PC-3 (cell line): ENCODE measurements around the gene RAB7A. TPM values are rescaled to one million over a fixed set of nuclear protein-coding genes. Genes with fewer than 3 reads are reported as not detected.

Experiments
- ATAC-seq: fragments of 200-7000 bp; cut with Tn5 transposase; 2 replicates; pipeline ENCODE4 v1.9.1; 2020; ENCODE audit warnings: mild to moderate bottlenecking, moderate library complexity
- BruUV-seq: library from RNA; stranded (reverse); fragments of 400-500 nt; replicated peaks from 2 replicates; lab custom pipeline; 2021; lab: Mats Ljungman, UMichigan
- CTCF ChIA-PET: fragments of 300-600 bp; sonication (Branson Sonifier 250); formaldehyde crosslinking; loops from one replicate; lab custom pipeline; 2022; ENCODE audit warnings: antibody characterized with exemption; lab: Charles Lee
- POLR2A ChIA-PET: fragments of 300-600 bp; sonication (Branson Sonifier 250); formaldehyde crosslinking; loops from one replicate; lab custom pipeline; 2022; ENCODE audit warnings: antibody characterized with exemption; ENCODE audit not compliant: unreplicated experiment; lab: Charles Lee
- DNase-seq: peaks from one replicate; pipeline ENCODE4 v3.0.0-alpha.2; 2015
- H2AFZ ChIP-seq: fragments of 300-600 bp; sonication (generic); 2 replicates; pipeline ENCODE4 v1.6.0; 2016; ENCODE audit warnings: antibody characterized with exemption, low read length
- H3F3A ChIP-seq: fragments of 300-600 bp; sonication (generic); one replicate; pipeline ENCODE4 v1.6.0; 2017; ENCODE audit warnings: antibody characterized with exemption, low read length, control low read depth, mild to moderate bottlenecking; ENCODE audit not compliant: unreplicated experiment
- H3K27ac ChIP-seq: fragments of 300-600 bp; sonication (generic); 2 replicates; pipeline ENCODE4 v1.5.1; 2016; ENCODE audit warnings: mild to moderate bottlenecking, low read length
- H3K27me3 ChIP-seq: fragments of 300-600 bp; sonication (generic); 2 replicates; pipeline ENCODE4 v1.6.1; 2016; ENCODE audit warnings: low read length, mixed read lengths
- H3K36me3 ChIP-seq: fragments of 300-600 bp; sonication (generic); 2 replicates; pipeline ENCODE4 v1.6.1; 2016; ENCODE audit warnings: low read depth, mixed run types, low read length, mixed read lengths
- H3K4me1 ChIP-seq: fragments of 300-600 bp; sonication (generic); 2 replicates; pipeline ENCODE4 v1.5.1; 2016; ENCODE audit warnings: low read length; ENCODE audit not compliant: insufficient read depth
- H3K4me2 ChIP-seq: fragments of 300-600 bp; sonication (generic); 2 replicates; pipeline ENCODE4 v1.6.0; 2016; ENCODE audit warnings: low read length
- H3K4me3 ChIP-seq: fragments of 300-600 bp; sonication (generic); 2 replicates; pipeline ENCODE4 v1.5.1; 2016; ENCODE audit warnings: mild to moderate bottlenecking, low read length, mixed read lengths
- H3K79me2 ChIP-seq: fragments of 300-600 bp; sonication (generic); 2 replicates; pipeline ENCODE4 v1.6.1; 2017; ENCODE audit warnings: low read length, mixed read lengths
- H3K9ac ChIP-seq: fragments of 300-600 bp; sonication (generic); 2 replicates; pipeline ENCODE4 v1.6.0; 2016; ENCODE audit warnings: mild to moderate bottlenecking, low read length
- H3K9me2 ChIP-seq: fragments of 300-600 bp; sonication (generic); replicated peaks from 2 replicates; pipeline ENCODE4 v1.6.1; 2016; ENCODE audit warnings: mixed run types, low read length, mixed read lengths
- H3K9me3 ChIP-seq: fragments of 300-600 bp; sonication (generic); 2 replicates; pipeline ENCODE4 v1.6.1; 2016; ENCODE audit warnings: low read length, mixed read lengths
- H4K20me1 ChIP-seq: fragments of 300-600 bp; sonication (generic); 2 replicates; pipeline ENCODE4 v1.6.1; 2016; ENCODE audit warnings: low read length, mixed read lengths
- EZH2 ChIP-seq: fragments of 300-600 bp; sonication (generic); IDR thresholded peaks from one replicate; pipeline ENCODE4 v1.6.1; 2017; ENCODE audit warnings: antibody characterized with exemption, mild to moderate bottlenecking, low read length; ENCODE audit not compliant: unreplicated experiment
- EZH2phosphoT487 ChIP-seq: fragments of 300-600 bp; sonication (generic); IDR thresholded peaks from 2 replicates; pipeline ENCODE4 v1.6.1; 2018; ENCODE audit warnings: mild to moderate bottlenecking, antibody characterized with exemption, low read length, borderline replicate concordance
- intact Hi-C: fragments of 100-400 bp; cut with micrococcal nuclease; formaldehyde crosslinking; loops from 2 replicates; pipeline ENCODE4 v1.9.0; 2023
- total RNA-seq: library from RNA; depleted of rRNA; stranded (reverse); fragments of >200 nt; gene quantifications from 2 replicates; pipeline ENCODE4 v1.2.3, GENCODE V29; 2014; rRNA removed
- TF ChIP-seq, protein P1 (sequence below): fragments of 300-600 bp; sonication (generic); conservative IDR thresholded peaks from 2 replicates; pipeline ENCODE4 v1.5.1; 2017; ENCODE audit warnings: antibody characterized with exemption, low read depth, mild to moderate bottlenecking, low read length

Gene RAB7A
- total RNA-seq, 1 experiment from 2014 or later, result 48.0 TPM

DNA sequence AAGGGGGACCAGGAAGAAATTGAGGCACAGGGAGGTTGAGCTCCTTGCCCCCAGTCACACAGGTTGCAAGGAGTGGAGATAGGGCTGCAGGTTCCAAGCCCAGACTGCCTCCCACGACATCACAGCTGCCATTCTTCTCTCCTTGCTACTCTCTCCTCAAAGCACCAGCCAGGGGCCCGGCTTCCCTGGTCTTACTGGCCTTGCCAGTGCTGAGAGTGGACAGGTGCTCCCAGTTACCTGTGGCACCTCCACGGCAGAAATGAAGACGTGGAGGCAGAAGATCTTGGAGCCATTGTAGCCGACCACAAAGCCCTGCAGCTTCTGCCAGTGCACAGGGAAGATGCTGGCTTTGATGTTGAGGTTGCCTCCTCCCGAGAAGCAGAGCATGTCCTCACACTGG, 135.5 kb downstream of the RAB7A start:
- no TSS peak for BruUV-seq
- Histone ChIP-seq H3K9me3 (peaks cover 8% of the 10 kb centered on the region; the same call in 1 of the 2 replicates), H3K4me2 (no peak overlapping the region), H2AFZ (no peak overlapping the region), H3F3A (no peaks in the 10 kb centered on the region), H3K9ac (no peak overlapping the region), H3K4me3 (no peak overlapping the region), H3K4me1 (no peaks in the 10 kb centered on the region), H3K79me2 (no peaks in the 10 kb centered on the region), H3K27ac (no peak overlapping the region), H3K36me3 (no peaks in the 10 kb centered on the region), H3K9me2 (no peaks in the 10 kb centered on the region), H3K27me3 (no peaks in the 10 kb centered on the region), H4K20me1 (no peaks in the 10 kb centered on the region)
- intact Hi-C loops, result no loop called here
- ChIA-PET POLR2A (no interaction called here), CTCF (no interaction called here)
- DNase-seq, result no peak
- no peak for ATAC-seq
- TF ChIP-seq EZH2phosphoT487 (no peak), EZH2 (no peak)
- TF ChIP-seq, protein P1, sequence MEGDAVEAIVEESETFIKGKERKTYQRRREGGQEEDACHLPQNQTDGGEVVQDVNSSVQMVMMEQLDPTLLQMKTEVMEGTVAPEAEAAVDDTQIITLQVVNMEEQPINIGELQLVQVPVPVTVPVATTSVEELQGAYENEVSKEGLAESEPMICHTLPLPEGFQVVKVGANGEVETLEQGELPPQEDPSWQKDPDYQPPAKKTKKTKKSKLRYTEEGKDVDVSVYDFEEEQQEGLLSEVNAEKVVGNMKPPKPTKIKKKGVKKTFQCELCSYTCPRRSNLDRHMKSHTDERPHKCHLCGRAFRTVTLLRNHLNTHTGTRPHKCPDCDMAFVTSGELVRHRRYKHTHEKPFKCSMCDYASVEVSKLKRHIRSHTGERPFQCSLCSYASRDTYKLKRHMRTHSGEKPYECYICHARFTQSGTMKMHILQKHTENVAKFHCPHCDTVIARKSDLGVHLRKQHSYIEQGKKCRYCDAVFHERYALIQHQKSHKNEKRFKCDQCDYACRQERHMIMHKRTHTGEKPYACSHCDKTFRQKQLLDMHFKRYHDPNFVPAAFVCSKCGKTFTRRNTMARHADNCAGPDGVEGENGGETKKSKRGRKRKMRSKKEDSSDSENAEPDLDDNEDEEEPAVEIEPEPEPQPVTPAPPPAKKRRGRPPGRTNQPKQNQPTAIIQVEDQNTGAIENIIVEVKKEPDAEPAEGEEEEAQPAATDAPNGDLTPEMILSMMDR, result no peak

- no peak overlapping the region for H3K4me3 ChIP-seq
- BruUV-seq, result no TSS peak
- ChIA-PET CTCF (no interaction called here), POLR2A (no interaction called here)
- no peak overlapping the region for H3K4me2 ChIP-seq
- H3K27me3 ChIP-seq, result no peaks in the 10 kb centered on the region
- H3K79me2 ChIP-seq, result no peaks in the 10 kb centered on the region
- no peaks in the 10 kb centered on the region for H3F3A ChIP-seq
- no peak overlapping the region for H3K27ac ChIP-seq
- DNase-seq (no peak), ATAC-seq (no peak)
- no peaks in the 10 kb centered on the region for H3K9me2 ChIP-seq
- no peaks in the 10 kb centered on the region for H4K20me1 ChIP-seq
- no peaks in the 10 kb centered on the region for H3K4me1 ChIP-seq
- TF ChIP-seq EZH2, result no peak
- TF ChIP-seq, protein P1, result peak; percentile 35; the same call in 1 of the 2 replicates
- no peak for TF ChIP-seq EZH2phosphoT487
- no peak overlapping the region for H2AFZ ChIP-seq
- intact Hi-C loops, result no loop called here
- H3K9ac ChIP-seq, result no peak overlapping the region
- no peaks in the 10 kb centered on the region for H3K36me3 ChIP-seq
- H3K9me3 ChIP-seq, result peaks cover 8% of the 10 kb centered on the region; the same call in 1 of the 2 replicates
Observed at GRCh38 chr3:128863560-128863959, 137.6 kb downstream of the RAB7A start.

Other genes with a start within 250 kb of the RAB7A start
- 26.8 and 32.4 TPM in 2 replicates for gene GATA2, start 233.0 kb upstream of the RAB7A start, total RNA-seq
- gene RPN1, start 75.4 kb upstream of the RAB7A start, total RNA-seq, result 262 and 270 TPM in 2 replicates
- gene ACAD9, start 153.4 kb downstream of the RAB7A start, total RNA-seq, result 38.2 and 38.6 TPM in 2 replicates